ENCODE measurements around the gene CYP1A1.

Gene CYP1A1

DNA sequence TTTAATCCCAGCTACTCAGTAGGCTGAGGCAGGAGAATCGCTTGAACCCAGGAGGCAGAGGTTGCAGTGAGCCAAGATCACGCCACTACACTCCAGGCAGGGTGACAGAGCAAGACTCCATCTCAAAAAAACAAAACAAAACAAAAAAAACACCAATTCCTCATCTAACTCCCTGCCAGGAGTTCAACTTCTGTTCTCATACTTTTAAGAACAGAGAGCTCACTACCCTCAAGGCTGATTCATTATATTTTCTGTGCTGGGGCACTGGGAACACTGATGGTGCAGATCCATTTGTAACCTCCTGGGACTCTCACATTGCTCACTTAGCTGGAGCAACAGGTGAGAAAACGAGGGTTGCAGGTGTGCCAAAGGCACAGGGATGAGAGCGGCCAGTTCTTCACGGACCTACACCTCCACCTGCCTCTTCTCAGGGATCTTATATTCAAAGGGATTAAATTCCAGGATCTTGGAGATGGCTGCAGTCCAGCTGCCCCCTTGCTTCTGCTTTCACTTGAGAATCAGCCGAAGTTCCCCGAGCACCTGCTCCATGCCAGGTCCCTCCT lies 44.2 kb upstream of the CYP1A1 start:
- TF ChIP-seq, protein P1, sequence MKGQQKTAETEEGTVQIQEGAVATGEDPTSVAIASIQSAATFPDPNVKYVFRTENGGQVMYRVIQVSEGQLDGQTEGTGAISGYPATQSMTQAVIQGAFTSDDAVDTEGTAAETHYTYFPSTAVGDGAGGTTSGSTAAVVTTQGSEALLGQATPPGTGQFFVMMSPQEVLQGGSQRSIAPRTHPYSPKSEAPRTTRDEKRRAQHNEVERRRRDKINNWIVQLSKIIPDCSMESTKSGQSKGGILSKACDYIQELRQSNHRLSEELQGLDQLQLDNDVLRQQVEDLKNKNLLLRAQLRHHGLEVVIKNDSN (IDR thresholded peaks at IDR 0.05) = no peak
- TF ChIP-seq, protein P2, sequence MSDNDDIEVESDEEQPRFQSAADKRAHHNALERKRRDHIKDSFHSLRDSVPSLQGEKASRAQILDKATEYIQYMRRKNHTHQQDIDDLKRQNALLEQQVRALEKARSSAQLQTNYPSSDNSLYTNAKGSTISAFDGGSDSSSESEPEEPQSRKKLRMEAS (IDR thresholded peaks at IDR 0.05) = no peak

DNA sequence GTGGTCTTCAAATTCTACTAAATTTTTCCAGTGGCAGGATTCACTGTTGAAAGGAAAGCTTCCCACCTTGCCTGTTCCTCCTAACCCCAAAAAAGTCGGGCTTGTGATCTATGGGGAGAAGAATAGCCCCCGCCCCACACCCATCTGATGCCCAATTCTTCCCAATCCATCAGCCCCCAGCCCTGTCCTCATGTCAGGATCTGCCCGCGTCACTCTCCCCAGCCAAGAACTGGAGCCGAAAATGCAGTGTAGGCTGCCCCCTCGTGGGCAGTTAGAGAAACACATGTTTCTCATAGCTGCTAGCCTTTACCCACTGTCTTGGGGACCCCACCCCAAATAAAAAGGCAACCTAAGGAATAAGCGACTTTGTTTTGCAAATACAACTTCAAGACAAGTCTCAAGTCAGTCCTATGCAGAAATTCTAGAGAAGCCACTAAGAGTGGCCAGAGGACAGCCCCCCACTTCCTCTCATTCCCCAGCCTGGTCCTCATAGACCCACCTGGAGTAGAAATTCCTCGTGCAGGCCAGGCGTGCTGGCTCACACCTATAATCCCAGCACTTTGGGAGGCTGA lies 43.5 kb upstream of the CYP1A1 start:
- TF ChIP-seq YY1 (IDR thresholded peaks at IDR 0.05; ENCODE audit: low read depth) = no peak
- 0 out of 2 replicates have a peak, but pooled peaks have one; percentile 16 for TF ChIP-seq NFIC (IDR thresholded peaks at IDR 0.05)
- TF ChIP-seq, protein P2 (IDR thresholded peaks at IDR 0.05) = no peak
- no peak for TF ChIP-seq CREB1 (IDR thresholded peaks at IDR 0.05; ENCODE audit: low read depth)
- TF ChIP-seq RAD21 (IDR thresholded peaks at IDR 0.05; ENCODE audit: low read depth) = peak; percentile 96
- TF ChIP-seq ZBTB7A (IDR thresholded peaks at IDR 0.05; ENCODE audit: low read depth) = peak; percentile 87; the same call in 1 of the 2 replicates
- TF ChIP-seq, protein P3, sequence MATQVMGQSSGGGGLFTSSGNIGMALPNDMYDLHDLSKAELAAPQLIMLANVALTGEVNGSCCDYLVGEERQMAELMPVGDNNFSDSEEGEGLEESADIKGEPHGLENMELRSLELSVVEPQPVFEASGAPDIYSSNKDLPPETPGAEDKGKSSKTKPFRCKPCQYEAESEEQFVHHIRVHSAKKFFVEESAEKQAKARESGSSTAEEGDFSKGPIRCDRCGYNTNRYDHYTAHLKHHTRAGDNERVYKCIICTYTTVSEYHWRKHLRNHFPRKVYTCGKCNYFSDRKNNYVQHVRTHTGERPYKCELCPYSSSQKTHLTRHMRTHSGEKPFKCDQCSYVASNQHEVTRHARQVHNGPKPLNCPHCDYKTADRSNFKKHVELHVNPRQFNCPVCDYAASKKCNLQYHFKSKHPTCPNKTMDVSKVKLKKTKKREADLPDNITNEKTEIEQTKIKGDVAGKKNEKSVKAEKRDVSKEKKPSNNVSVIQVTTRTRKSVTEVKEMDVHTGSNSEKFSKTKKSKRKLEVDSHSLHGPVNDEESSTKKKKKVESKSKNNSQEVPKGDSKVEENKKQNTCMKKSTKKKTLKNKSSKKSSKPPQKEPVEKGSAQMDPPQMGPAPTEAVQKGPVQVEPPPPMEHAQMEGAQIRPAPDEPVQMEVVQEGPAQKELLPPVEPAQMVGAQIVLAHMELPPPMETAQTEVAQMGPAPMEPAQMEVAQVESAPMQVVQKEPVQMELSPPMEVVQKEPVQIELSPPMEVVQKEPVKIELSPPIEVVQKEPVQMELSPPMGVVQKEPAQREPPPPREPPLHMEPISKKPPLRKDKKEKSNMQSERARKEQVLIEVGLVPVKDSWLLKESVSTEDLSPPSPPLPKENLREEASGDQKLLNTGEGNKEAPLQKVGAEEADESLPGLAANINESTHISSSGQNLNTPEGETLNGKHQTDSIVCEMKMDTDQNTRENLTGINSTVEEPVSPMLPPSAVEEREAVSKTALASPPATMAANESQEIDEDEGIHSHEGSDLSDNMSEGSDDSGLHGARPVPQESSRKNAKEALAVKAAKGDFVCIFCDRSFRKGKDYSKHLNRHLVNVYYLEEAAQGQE (IDR thresholded peaks at IDR 0.05; ENCODE audit: low read depth) = no peak

DNA sequence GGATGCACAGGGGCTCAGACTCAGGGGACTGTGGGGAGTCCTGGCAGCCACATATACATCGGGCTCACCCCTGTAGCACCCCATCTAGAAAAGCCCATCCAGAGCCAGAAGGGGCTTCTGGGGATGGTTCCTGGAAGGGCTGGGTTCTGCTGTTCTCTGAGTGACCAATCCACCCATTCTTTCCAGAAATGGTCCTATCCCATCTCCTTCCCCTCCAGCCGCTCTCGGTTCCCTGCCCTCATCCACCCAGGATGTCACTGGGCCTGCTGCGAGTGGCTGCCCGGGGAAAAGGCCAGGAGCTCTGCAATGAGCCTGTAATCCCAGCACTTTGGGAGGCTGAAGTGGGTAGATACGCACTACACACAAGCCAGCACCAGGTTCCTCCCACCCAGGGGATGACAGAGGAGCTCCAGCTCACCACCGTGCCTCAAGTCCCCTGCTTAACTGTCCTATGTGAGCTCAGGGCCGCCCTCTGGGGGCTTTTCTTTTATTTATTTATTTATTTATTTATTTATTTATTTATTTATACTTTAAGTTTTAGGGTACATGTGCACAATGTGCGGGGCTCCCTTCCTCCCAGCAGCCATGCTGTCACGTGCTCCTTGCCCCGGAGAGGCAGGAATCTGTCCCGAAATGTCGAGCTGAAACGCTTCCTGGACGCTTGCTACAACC lies 42.9 kb upstream of the CYP1A1 start:
- no peak for TF ChIP-seq EGR1 (IDR thresholded peaks at IDR 0.05)
- TF ChIP-seq TCF12 (IDR thresholded peaks at IDR 0.05; ENCODE audit: low read depth) = no peak
- TF ChIP-seq, protein P3 (IDR thresholded peaks at IDR 0.05; ENCODE audit: low read depth) = no peak
- TF ChIP-seq, protein P1 (IDR thresholded peaks at IDR 0.05) = 0 out of 2 replicates have a peak, but pooled peaks have one; percentile 13
- TF ChIP-seq RAD21 (IDR thresholded peaks at IDR 0.05; ENCODE audit: low read depth) = no peak
- no peak for TF ChIP-seq TEAD4 (IDR thresholded peaks at IDR 0.05)

DNA sequence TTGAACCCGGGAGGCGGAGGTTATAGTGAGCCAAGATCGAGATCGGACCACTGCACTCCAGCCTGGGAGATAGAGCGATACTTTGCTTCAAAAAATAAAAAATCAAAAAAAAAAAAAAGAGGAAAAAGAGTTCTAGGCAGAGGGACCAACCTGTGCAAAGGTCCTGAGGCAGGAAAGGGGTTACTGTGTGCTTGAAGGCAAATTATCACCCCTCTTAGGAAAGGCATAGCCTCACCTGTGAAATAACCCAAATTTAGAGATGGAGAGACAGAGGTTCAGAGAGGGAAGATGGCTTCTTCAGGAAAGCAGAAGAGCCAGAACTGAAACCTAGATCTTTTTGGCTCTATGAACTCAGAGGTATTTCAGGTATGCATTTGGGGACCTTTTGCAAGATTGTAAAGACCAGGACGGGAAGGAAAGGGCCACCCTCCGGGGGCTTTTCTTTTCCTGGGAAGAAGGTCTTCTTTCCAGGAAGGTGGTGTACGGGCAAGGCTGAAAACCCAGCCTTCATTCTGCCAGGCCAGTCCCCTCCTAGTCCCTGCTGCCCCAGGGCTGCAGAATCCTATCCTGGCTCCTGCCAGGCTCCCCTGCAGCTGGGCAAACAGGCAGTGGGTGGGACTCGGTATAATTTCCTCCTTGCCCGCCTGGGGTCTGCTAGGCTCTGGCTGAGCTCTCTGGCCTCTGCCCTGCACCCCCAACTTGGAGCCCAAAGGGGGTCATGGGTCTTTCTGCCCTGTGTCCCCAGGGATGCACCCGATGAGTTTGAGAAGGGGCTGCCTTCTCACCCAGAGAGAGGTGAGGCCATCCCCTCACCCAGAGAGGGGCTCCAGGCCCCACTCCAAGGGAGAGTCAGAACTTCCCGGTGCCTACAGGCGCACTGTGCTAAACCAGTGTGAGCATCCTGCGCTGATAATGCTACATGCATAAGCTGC lies 42.1 kb upstream of the CYP1A1 start:
- no peak for TF ChIP-seq EGR1 (IDR thresholded peaks at IDR 0.05)
- TF ChIP-seq, protein P2 (IDR thresholded peaks at IDR 0.05) = no peak
- TF ChIP-seq EP300 (IDR thresholded peaks at IDR 0.05; ENCODE audit: borderline replicate concordance) = no peak
- TF ChIP-seq NFIC (IDR thresholded peaks at IDR 0.05) = no peak
- TF ChIP-seq, protein P1 (IDR thresholded peaks at IDR 0.05) = no peak
- TF ChIP-seq FOXM1 (IDR thresholded peaks at IDR 0.05; ENCODE audit: borderline replicate concordance, low read depth) = no peak
- TF ChIP-seq CEBPB (IDR thresholded peaks at IDR 0.05) = no peak
- TF ChIP-seq TCF12 (IDR thresholded peaks at IDR 0.05; ENCODE audit: low read depth) = no peak
- no peak for TF ChIP-seq TAF1 (IDR thresholded peaks at IDR 0.05; ENCODE audit: low read depth)

DNA sequence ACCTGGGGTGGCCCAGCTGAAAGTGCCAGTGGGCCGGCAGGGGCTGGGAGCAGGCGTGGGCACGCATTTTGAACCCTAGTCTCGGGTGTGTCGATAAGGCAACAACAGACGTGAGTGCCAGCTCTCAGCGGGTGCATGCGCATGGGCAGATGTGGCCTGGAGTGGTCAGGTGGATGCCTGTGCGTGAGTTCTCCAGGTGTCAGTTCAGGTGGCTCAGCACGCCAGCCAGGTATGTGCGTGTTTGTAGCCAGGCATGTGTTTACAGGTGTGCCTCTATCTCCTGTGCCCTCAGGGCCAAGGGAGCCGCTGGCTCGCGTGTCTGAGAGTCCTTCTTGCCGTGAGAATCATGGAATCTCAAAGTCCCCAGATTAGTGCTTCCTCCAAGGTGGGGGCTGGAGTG lies 38.1 kb upstream of the CYP1A1 start:
- no peak for TF ChIP-seq EGR1 (IDR thresholded peaks at IDR 0.05)
- no peak for TF ChIP-seq RAD21 (IDR thresholded peaks at IDR 0.05; ENCODE audit: low read depth)
- TF ChIP-seq TEAD4 (IDR thresholded peaks at IDR 0.05) = no peak
- TF ChIP-seq FOXM1 (IDR thresholded peaks at IDR 0.05; ENCODE audit: borderline replicate concordance, low read depth) = no peak
- TF ChIP-seq EP300 (IDR thresholded peaks at IDR 0.05; ENCODE audit: borderline replicate concordance) = no peak
- TF ChIP-seq, protein P3 (IDR thresholded peaks at IDR 0.05; ENCODE audit: low read depth) = no peak
- TF ChIP-seq YY1 (IDR thresholded peaks at IDR 0.05; ENCODE audit: low read depth) = no peak
- TF ChIP-seq NFIC (IDR thresholded peaks at IDR 0.05) = no peak
- TF ChIP-seq ZBTB7A (IDR thresholded peaks at IDR 0.05; ENCODE audit: low read depth) = no peak
- TF ChIP-seq TAF1 (IDR thresholded peaks at IDR 0.05; ENCODE audit: low read depth) = no peak

Measured in Ishikawa (cell line).